C4-2B (cell line): Measurements from ENCODE around the gene ZFYVE9.

ENCODE experiments used
- ZFX ChIP-seq: fragments of 450-650 bp; IDR thresholded peaks from 2 replicates; pipeline ENCODE4 v1.6.1; 2017
- TF ChIP-seq, protein P1 (sequence below): fragments of 450-650 bp; conservative IDR thresholded peaks from 2 replicates; pipeline ENCODE4 v1.5.1; 2017; ENCODE audit warnings: mild to moderate bottlenecking

- TF ChIP-seq, protein P1, sequence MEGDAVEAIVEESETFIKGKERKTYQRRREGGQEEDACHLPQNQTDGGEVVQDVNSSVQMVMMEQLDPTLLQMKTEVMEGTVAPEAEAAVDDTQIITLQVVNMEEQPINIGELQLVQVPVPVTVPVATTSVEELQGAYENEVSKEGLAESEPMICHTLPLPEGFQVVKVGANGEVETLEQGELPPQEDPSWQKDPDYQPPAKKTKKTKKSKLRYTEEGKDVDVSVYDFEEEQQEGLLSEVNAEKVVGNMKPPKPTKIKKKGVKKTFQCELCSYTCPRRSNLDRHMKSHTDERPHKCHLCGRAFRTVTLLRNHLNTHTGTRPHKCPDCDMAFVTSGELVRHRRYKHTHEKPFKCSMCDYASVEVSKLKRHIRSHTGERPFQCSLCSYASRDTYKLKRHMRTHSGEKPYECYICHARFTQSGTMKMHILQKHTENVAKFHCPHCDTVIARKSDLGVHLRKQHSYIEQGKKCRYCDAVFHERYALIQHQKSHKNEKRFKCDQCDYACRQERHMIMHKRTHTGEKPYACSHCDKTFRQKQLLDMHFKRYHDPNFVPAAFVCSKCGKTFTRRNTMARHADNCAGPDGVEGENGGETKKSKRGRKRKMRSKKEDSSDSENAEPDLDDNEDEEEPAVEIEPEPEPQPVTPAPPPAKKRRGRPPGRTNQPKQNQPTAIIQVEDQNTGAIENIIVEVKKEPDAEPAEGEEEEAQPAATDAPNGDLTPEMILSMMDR, result no peak
- no peak for TF ChIP-seq ZFX
Observed at GRCh38 chr1:52193985-52194384, 52.1 kb downstream of the ZFYVE9 start.
